GM12892 (cell line): ENCODE data around the gene ZNF786.

Experiments used
- POLR2A ChIP-seq: IDR thresholded peaks from 2 replicates; pipeline ENCODE4 v1.6.1; 2011; ENCODE audit warnings: low read depth, low read length, control low read depth
- POLR2AphosphoS5 ChIP-seq: IDR thresholded peaks from 2 replicates; pipeline ENCODE4 v1.6.1; 2011; ENCODE audit warnings: low read depth, low read length, control low read depth
- TAF1 ChIP-seq: IDR thresholded peaks from 2 replicates; pipeline ENCODE4 v1.6.1; 2011; ENCODE audit warnings: low read depth, mild to moderate bottlenecking, control low read depth, low read length, borderline replicate concordance

GRCh38 chr7:149067869-149068268 lies 22.6 kb downstream of the ZNF786 start:
- TF ChIP-seq POLR2AphosphoS5 (no peak), TAF1 (no peak), POLR2A (no peak)
